A673 (cell line): ENCODE data around the gene RABGAP1L. TPM values are rescaled to one million over a fixed set of nuclear protein-coding genes. Genes with fewer than 3 reads are reported as not detected.

ENCODE experiments used
- BruUV-seq: library from RNA; stranded (reverse); fragments of 400-500 nt; replicated peaks from 2 replicates; lab custom pipeline; 2021; lab: Mats Ljungman, UMichigan
- CTCF ChIA-PET: fragments of 300-600 bp; sonication (Branson Sonifier 250); formaldehyde crosslinking; loops from one replicate; lab custom pipeline; 2022; ENCODE audit warnings: antibody characterized with exemption; lab: Charles Lee
- POLR2A ChIA-PET: fragments of 300-600 bp; sonication (Branson Sonifier 250); formaldehyde crosslinking; loops from one replicate; lab custom pipeline; 2022; ENCODE audit warnings: antibody characterized with exemption; ENCODE audit not compliant: low non-redundant PET; lab: Charles Lee
- DNase-seq: peaks from one replicate; pipeline ENCODE4 v3.0.0-alpha.2; 2015; ENCODE audit warnings: low spot score
- H3K27ac ChIP-seq: fragments of 200-600 bp; sonication (generic); 2 replicates; pipeline ENCODE4 v1.5.1; 2016; ENCODE audit warnings: mixed run types, low read depth, mild to moderate bottlenecking, mixed read lengths, antibody characterized with exemption, low read length; ENCODE audit not compliant: poor library complexity, severe bottlenecking
- H3K27me3 ChIP-seq: fragments of 200-600 bp; sonication (generic); replicated peaks from 2 replicates; pipeline ENCODE4 v1.6.1; 2017; ENCODE audit warnings: mixed run types, low read depth, mild to moderate bottlenecking, mixed read lengths, antibody characterized with exemption, low read length; ENCODE audit not compliant: insufficient read depth, poor library complexity
- H3K36me3 ChIP-seq: fragments of 200-600 bp; sonication (generic); 2 replicates; pipeline ENCODE4 v1.6.1; 2016; ENCODE audit warnings: mixed run types, mild to moderate bottlenecking, mixed read lengths, antibody characterized with exemption, low read length; ENCODE audit not compliant: insufficient read depth, poor library complexity, severe bottlenecking
- H3K4me1 ChIP-seq: fragments of 200-600 bp; sonication (generic); 2 replicates; pipeline ENCODE4 v1.6.1; 2017; ENCODE audit warnings: mixed run types, mild to moderate bottlenecking, mixed read lengths, antibody characterized with exemption, low read length; ENCODE audit not compliant: insufficient read depth, poor library complexity, severe bottlenecking
- H3K4me3 ChIP-seq: fragments of 200-600 bp; sonication (generic); 2 replicates; pipeline ENCODE4 v1.5.1; 2016; ENCODE audit warnings: low read depth, mixed run types, mild to moderate bottlenecking, mixed read lengths, low read length; ENCODE audit not compliant: poor library complexity, severe bottlenecking
- H3K9me3 ChIP-seq: fragments of 200-600 bp; sonication (generic); 2 replicates; pipeline ENCODE4 v1.6.1; 2016; ENCODE audit warnings: mixed run types, low read depth, mild to moderate bottlenecking, mixed read lengths, antibody characterized with exemption, low read length; ENCODE audit not compliant: poor library complexity, severe bottlenecking
- EZH2 ChIP-seq: fragments of 200-600 bp; sonication (generic); IDR thresholded peaks from 2 replicates; pipeline ENCODE4 v1.6.1; 2017; ENCODE audit warnings: borderline replicate concordance, low read depth, mild to moderate bottlenecking, mixed read lengths, antibody characterized with exemption, low read length; ENCODE audit not compliant: poor library complexity, severe bottlenecking
- intact Hi-C: fragments of 100-400 bp; cut with micrococcal nuclease; formaldehyde crosslinking; loops from one replicate; pipeline ENCODE4 v1.10.0; 2022; ENCODE audit not compliant: unreplicated experiment
- total RNA-seq: library from RNA; stranded (reverse); gene quantifications from 2 replicates; pipeline ENCODE4 v1.2.3, GENCODE V29; 2021
- TF ChIP-seq, protein P1 (sequence below): fragments of 300-800, 200-600 bp; sonication (generic); conservative IDR thresholded peaks from 2 replicates; pipeline ENCODE4 v1.5.1; 2017; ENCODE audit warnings: low read depth, mild to moderate bottlenecking, antibody characterized with exemption, low read length, moderate library complexity, mixed read lengths

The RABGAP1L gene
- total RNA-seq, 1 experiment from 2014 or later = 19.3 TPM

DNA sequence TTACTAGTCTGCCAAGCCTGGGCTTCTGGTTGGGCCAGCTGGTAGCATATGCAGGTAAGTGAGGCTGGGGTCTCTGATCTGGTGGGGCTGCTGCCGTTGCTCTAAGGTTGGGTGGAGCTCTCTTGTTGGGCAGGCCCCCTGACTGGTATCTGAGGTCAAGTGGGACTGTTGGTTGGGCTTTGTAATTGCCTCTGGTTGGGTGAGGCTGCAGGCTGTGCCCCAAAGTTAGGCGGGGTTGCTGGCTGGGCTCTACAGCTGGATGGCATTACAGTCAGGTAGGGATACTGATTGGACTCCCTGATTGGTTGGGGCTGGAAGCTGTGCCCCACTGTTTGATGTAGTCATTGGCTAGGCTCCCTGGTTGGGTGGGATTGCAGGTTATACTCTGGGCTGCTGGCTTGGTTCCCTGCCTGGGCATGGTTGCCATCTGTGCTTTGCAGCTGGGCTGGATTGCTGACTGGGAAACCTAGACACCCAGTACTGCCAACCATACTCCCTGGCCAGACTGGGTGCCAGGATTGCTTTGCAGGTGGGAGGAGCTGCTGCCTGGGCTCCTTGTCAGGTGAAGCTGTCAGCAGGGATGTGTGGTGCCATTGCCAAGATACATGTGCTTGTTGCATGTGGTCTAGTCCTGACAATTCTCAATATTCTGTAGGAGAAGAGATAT is 130.5 kb downstream of the RABGAP1L start:
- no TSS peak for BruUV-seq
- no peak overlapping the region for H3K4me3 ChIP-seq
- H3K4me1 ChIP-seq = peaks cover 3% of the 10 kb centered on the region
- TF ChIP-seq EZH2 = no peak
- POLR2A ChIA-PET = no interaction called here
- intact Hi-C loops = no loop called here
- no peak overlapping the region for H3K27ac ChIP-seq
- CTCF ChIA-PET = no interaction called here
- DNase-seq = no peak
- H3K36me3 ChIP-seq = no peaks in the 10 kb centered on the region
- no peaks in the 10 kb centered on the region for H3K9me3 ChIP-seq
- no peaks in the 10 kb centered on the region for H3K27me3 ChIP-seq

DNA sequence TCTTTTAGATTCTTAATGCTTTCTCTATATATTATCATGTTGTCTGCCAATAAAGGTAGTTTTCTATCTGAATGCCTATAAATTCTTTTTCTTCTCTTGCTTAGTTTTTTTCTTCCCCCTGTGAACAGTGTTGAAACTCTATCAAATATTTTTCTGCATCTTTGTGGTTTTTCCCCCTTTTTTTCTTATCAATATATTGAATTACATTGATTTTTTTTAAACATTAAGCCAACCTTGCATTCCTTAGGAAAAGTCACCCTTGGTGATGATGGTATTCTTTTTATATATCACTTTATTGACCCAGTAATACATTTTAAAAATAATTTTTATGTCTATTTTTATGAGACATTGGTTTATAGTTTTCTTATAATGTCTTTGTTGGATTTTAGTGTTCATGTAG is 131.7 kb downstream of the RABGAP1L start:
- POLR2A ChIA-PET = no interaction called here

DNA sequence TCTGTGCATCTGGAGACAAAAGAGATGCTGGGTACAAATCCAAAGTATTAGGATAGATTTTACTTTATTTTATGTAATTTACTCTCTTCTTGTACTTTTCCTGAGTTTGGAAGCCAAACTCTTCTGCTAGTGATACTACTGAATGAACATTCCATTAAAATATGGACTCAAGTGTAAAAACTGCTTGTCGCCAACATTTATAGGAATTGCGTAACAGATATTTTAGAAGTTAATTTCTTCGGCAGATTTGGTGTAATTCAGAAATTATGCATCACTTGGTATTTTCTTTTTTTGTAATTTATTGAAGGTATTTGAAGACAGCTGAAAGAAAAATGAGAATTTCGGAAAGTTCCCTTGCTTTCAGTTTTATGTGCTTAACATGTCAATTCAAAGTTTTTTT is 137.0 kb downstream of the RABGAP1L start:
- CTCF ChIA-PET = no interaction called here

More for the DNA sequence above, 131.7 kb downstream of the RABGAP1L start:
- no peak overlapping the region for H3K4me3 ChIP-seq
- TF ChIP-seq EZH2 = no peak
- TF ChIP-seq, protein P1, sequence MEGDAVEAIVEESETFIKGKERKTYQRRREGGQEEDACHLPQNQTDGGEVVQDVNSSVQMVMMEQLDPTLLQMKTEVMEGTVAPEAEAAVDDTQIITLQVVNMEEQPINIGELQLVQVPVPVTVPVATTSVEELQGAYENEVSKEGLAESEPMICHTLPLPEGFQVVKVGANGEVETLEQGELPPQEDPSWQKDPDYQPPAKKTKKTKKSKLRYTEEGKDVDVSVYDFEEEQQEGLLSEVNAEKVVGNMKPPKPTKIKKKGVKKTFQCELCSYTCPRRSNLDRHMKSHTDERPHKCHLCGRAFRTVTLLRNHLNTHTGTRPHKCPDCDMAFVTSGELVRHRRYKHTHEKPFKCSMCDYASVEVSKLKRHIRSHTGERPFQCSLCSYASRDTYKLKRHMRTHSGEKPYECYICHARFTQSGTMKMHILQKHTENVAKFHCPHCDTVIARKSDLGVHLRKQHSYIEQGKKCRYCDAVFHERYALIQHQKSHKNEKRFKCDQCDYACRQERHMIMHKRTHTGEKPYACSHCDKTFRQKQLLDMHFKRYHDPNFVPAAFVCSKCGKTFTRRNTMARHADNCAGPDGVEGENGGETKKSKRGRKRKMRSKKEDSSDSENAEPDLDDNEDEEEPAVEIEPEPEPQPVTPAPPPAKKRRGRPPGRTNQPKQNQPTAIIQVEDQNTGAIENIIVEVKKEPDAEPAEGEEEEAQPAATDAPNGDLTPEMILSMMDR = no peak
- no peaks in the 10 kb centered on the region for H3K9me3 ChIP-seq
- intact Hi-C loops = no loop called here
- no peak for DNase-seq
- BruUV-seq = no TSS peak
- H3K4me1 ChIP-seq = peaks cover 3% of the 10 kb centered on the region
- no peaks in the 10 kb centered on the region for H3K36me3 ChIP-seq
- H3K27me3 ChIP-seq = no peaks in the 10 kb centered on the region
- no peak overlapping the region for H3K27ac ChIP-seq
- CTCF ChIA-PET = no interaction called here

More for the DNA sequence above, 137.0 kb downstream of the RABGAP1L start:
- Histone ChIP-seq H3K4me1 (peaks cover 3% of the 10 kb centered on the region), H3K4me3 (no peak overlapping the region), H3K36me3 (no peaks in the 10 kb centered on the region), H3K9me3 (no peaks in the 10 kb centered on the region), H3K27ac (no peak overlapping the region), H3K27me3 (no peaks in the 10 kb centered on the region)
- TF ChIP-seq, protein P1 = no peak
- no peak for TF ChIP-seq EZH2
- no peak for DNase-seq
- POLR2A ChIA-PET = no interaction called here
- BruUV-seq = no TSS peak
- intact Hi-C loops = no loop called here
